GM19025 (cell line): ENCODE results near the gene ATF5.

Experiments used
- ATAC-seq: cut with Tn5 transposase; IDR thresholded peaks from one replicate; pipeline ENCODE4 v1.9.1; 2021; ENCODE audit warnings: mild to moderate bottlenecking, low read depth, moderate library complexity; ENCODE audit not compliant: unreplicated experiment

The ATF5 gene

DNA sequence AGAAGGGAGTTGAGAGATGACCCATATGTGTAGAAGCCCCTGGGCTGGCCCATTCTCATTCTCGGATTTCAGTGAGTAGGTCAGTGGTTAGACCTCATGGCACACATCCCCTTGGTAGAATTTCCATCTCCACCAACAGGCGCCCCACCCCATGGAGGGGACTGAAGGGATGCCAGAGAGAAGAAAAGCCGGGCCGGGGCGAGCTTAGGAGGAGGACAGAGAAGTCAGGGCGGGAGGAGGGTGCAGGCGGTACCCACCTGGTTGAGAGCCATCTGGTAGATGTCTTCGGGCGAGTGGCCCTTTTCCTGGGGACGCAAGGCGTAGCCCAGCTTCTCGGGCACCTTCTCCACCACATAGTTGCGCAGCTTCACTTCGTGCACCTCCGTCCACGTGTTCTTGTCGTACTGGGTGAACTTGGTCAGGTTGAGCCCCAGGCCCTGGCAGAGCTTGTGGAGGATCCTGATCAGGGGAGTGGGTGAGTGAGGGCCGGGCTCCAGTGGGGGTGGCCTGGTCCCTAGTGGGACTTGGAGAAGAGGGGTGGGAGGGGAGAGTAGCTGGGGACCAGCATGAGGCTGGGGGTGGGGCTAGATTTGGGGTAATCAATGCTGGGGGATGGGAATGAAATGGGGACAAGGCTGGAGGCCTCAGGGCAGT is 34.9 kb upstream of the ATF5 start:
- no peak for ATAC-seq

DNA sequence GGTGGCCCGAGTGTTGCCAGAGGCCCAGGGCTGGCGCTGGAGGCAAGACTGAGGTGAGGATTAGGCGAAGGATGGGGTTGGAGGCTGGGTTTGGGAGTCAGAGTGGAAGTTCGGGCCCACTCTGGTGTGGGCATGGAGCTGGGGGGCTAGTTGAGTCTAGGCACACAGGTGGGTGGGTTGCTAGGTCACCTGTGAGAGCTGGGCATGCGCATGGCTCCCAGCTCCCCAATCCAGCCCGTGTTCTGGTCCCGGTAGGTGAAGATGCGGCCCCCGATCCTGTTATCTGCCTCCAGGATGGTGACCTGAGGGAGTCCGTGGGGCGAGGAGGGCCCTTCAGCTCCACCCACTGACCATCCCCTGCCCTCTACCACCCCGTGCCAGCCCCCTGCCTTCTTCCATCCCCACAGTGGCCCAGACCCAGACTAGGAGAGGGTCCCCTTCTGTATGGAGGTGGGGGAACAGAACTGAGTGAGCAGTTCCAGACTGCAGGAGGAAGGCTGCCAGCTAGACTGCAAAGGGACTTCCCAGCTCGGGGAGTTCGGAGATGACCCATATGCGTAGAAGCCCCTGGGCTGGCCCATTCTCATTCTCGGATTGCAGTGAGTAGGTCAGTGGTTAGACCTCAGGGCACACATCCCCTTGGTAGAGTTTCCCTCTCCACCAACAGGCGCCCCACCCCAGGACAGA is 34.0 kb upstream of the ATF5 start:
- ATAC-seq, result no peak

DNA sequence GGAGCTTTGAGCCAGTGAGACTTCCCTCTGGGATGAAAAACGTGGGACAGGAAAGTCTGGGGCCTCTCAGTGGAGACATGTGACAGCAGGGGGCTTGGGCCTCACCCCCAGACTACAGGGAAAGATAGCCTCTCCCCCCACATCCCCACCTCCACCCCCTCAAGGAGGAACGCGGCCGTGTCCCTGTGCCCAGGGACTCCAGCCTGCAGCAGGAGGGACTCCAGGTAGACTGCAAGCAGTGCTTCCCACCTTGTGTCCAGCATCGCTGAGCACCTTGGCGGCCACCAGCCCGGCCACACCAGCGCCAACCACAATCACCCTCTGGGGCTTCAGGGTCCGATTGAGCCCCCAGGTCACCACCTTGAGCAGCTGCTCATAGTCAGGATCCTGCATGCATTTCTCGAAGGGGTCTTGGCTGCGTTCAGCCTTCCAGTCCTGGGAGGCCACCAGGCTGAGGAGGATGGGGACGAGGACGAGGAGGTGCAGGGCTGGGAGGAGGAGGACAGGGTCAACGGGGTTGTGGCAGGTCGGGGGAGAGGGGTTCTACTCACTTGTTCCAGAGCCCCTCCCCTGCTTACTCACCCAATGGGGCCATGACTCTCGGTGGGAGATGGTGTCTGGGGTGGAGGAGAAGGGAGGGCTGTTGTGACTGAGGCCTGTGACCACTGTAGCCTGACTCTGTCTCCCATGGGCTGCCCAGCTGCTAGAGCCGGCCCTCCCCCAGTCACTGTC is 33.3 kb upstream of the ATF5 start:
- no peak for ATAC-seq

DNA sequence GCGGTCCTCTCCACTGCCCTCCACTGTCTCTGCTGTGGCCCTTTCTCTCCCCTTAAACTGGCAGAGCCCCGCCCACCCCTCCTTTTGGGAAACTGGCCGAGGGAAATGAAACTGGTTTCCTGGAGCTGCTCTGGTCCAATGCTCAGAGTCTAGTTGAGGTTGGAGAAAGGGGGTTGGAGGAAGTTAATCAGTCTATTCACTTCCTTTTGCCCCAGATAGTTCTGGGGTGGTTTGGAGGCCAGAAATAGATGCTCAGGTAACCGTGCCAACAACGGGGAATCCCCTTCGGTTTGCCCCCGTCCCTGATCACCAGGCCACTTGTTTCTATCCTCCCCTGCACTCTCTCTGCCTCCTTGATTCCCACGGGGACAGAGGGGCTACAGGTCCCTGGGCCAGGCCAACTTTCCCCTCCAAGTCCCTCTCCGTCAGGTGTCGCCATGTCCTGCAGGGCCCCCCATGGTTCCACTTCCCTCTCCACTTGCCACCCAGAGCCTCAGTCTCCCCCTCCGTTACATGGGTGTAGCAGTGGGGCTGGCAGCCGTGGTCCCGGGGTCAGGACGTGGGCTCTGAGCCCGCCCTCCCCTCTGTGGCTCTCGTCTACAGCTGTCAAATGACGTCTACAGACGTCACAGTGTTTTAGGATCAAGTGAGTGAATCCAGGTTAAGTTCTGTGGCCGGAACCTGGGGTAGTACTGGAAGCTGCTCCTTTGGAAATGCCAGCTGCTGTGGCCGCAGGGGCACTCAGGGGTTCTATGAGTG is 32.0 kb upstream of the ATF5 start, which contains the start of gene IL4I1:
IL4I1 (minus strand) TSS at position 25 of the 759 bp plus-strand sequence. CDS start 727 bp downstream, outside the sequence.
- ATAC-seq, result peak; percentile 41

DNA sequence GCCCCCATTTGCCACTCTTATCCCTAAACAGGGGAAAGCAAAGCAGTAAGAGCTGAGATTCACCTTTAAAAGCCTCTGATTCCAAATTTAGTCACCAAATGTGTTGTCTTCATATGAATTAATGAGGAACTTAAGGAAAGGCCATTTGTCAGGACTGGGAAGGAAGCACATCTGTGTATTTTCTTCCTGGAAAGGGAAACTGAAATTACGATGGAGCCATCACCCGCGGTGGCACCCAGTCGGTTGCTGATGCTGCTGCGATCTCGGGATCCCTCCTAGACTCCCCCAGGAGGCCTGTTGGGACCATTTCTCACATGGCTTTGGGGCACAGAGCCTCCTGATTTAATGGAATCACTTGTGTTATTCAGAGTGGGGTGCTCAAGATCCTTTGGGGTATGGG is 24.9 kb upstream of the ATF5 start:
- no peak for ATAC-seq

DNA sequence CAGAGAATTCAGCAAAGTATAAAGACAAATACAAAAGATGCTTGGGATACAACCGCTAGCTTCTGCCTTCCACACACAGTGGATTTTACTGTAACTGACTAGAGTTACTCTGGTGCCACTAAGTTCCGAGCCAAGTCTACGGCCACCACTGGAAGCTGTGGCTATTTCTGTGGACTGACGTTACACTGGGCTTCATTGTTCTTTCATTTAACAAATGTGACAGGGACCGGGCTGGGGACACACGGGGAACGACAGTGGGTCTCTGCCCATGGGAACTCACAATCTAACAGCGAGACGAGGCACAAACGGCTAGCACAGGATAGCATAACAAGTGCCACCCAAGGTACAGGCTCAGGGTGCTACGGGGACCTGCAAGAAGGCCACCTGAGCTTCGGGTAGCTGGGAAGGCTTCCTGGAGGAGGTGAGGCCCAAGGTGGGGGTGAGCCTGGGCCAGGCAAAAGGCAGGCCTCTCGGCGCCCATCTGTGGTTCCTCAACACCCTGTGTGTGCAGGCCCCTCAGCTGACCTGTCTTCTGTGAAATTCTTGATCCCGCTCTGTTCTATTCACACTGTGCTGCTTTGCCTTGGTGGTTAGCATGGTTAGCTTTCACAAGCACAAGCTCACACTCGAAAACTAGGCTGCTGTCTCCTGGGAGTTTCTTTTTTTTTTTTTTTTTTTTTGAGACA is 22.0 kb upstream of the ATF5 start:
- ATAC-seq, result no peak

DNA sequence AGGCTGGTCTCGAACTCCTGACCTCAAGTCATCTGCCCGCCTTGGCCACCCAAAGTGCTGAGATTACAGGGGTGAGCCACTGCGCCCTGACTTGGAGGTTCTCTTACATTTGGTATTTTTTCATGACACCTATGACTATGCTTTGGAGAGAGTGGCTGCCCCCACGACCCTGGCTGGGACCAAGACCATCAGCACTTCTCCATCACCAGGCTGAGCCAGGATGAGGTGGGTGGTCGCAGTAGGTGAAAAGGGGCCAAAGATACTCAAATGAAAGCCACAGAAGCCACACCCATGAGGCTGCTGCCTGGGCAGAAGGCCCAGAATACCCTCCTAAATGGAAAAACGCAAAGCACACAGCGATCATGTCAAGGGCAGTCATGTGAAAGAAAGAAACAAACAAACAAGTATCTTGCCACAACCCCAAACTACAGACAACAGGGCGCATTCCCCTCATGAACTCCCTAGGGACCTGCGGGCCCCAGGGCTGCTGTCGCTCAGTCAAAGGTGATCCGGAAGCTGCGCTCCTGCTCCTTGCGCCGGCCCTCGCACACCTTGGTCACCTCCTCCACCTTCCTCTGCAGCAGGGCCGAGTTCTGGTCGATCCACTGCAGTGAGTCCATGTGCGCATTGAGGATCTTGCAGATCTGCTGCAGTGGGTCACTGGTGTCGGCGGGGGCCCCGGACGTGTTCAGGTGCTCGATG is 21.1 kb upstream of the ATF5 start:
- ATAC-seq, result no peak

DNA sequence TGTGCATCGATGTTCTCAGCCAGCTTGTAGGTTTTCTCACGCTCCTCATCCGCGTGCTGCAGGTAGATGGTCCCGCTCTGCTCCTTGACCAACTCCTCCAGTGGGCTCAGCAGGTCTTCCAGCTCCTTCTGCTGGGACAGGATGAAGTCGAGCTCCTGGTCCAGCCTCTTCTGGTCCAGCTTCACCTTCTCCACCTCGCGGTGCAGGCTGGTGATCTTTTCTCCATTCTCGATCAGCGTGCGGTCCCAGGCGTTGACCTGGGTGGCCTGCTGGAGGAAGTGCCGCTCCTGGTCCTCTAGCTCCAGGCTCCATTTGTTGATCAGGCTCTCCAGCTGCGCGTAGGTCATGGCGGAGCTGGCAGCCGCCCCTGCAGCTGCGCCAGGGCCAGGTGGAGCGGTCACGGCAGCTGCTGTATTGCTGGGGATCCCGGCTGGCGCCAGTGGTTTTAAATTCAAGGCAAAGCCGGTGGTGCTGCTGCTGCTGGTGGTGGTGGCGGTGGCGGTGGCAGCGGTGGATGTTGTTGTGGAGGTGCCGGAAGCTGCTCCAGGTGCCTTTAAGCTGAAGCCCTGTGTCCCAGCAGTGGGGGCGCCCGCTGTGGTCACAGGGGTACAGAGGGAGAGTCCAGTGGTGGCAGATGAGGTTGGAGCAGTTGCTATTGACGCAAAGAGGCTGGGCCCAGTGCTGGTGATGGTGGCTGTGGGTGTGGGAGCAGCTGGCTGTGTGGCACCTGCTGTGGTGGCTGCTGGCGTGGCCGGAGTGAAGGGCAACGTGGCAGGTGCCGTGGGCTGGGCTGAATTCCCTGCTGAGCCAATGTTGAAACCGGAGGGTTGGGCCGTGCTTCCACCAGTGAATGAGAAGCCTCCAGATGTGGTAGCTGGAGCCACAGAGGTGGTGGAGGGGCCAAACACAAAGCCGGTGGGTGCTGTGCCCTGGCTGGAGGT is 20.3 kb upstream of the ATF5 start:
- ATAC-seq, result no peak

DNA sequence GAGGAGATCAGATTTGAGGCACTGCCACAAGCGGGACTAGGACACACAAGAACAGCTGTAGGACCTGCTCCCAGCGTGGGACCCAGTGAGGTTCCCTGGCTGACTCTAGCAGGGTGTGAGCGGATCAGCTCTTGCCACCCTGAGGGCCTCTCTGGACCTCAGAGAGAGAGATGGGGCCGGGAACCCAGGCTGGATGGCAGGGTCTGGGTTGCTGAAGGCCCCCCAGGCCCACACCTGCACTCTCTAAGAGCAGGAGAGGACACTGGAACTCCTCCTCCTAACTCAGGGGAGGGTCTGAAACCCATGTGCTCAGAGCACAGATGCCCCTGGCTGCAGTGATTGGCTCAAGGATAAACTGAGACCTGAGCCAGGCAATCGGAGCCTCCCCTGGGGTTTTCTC is 18.8 kb upstream of the ATF5 start:
- ATAC-seq, result no peak

DNA sequence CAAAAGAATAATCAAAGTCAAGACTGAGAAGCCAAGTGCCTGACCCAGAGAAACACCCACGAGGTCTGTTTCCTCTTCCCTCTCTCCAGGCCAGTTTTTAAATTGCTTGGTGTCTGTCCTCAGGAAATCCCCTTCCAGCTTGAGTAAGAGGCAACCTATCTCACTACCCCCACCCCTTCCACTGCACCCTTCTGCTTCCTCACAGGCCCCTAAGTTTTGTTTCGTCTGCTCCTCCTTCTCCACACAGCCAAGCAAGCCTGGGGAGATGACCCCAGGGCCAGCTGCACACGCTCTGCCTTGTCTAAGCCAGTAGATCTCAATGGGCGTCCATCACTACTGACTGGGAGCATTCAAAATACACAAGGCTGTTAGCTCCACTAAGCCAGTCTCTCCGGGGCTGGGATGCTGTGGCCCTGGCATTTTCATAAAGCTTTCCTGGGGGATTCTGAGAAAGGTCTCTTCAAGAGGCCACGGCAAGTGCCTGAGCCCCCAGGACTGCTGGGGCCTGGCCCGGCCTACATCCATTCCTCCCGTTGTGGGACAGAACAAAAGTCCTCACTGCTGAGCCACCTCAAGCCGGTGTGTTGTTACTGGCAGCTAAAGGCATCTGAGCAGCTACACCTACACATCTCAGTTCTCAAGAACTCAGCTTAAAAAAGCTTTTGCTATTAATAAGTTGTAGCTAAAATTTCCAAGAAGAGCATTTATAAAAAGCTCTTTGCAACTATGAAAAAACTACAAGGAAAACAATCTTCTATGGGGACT is 17.4 kb upstream of the ATF5 start:
- ATAC-seq, result no peak

DNA sequence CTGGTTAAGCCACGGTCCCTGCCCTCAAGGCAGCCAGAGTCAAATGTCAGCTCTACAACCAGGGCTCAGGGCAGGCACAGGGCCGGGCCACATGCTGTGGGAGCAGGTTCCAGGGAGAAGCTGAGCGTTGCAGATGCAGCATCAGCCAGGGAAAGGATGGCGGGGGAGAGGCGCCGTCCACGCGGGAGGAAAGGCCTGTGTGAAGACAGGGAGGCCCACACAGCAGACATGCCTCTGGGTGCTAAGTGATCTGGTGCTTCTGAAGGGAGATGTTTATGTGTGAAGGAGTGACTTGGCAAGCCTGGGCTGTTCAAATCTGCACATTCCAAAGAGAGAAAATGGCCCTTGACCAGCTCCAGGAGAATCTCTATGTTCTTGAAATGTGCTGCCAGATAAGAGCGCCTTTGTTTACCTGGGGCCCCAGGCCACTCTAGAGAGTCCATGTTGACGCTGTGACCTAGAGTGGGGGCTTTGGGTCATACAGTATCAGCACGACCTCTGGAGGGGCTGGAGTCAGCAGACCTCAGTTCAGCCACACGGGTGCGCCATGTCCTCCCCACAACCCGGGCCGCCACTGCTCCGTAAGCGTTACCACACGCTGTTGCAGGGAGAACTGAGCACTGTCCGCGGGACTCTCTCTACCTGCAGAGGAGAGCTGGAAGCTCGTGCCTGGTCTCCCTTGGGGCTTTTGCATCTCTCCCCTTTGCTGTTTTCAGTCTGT is 15.9 kb upstream of the ATF5 start:
- ATAC-seq, result no peak

DNA sequence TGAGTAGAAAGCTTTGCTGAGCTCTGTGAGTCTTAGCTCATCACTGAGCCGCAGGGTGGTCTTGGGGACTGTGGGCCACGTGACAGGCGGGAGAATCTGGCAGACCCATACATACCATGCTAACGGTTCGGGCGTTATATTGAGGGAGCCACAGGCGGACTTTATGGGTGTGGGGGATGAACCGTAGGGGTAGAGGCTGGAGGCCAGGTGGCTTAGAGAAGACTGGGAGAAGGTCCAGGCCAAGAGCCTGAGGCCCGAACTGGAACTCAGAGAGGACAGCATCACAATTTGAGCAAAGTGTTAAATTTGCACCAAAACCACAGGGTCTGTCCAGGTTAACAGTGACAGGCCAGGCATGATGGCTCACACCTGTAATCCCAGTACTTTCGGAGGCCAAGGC is 15.3 kb upstream of the ATF5 start:
- no peak for ATAC-seq

DNA sequence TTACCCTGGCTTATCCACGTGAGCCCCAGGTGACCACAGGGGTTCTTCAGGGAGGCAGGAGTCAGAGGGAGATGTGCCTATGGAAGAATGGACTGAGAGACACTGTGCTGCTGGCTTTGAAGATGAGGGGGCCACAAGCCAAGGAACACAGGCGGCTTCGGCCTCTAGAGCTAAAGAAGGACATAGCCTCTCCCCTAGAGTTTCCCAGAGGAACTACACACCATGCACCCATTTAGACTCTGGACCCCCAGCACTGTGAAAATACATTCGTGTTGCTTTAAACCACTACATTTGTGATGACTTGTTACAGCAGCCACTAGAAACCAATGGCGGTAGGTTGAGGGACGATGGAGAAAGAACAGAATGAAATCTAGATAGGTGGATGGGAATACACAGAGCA is 13.7 kb upstream of the ATF5 start:
- ATAC-seq, result no peak

DNA sequence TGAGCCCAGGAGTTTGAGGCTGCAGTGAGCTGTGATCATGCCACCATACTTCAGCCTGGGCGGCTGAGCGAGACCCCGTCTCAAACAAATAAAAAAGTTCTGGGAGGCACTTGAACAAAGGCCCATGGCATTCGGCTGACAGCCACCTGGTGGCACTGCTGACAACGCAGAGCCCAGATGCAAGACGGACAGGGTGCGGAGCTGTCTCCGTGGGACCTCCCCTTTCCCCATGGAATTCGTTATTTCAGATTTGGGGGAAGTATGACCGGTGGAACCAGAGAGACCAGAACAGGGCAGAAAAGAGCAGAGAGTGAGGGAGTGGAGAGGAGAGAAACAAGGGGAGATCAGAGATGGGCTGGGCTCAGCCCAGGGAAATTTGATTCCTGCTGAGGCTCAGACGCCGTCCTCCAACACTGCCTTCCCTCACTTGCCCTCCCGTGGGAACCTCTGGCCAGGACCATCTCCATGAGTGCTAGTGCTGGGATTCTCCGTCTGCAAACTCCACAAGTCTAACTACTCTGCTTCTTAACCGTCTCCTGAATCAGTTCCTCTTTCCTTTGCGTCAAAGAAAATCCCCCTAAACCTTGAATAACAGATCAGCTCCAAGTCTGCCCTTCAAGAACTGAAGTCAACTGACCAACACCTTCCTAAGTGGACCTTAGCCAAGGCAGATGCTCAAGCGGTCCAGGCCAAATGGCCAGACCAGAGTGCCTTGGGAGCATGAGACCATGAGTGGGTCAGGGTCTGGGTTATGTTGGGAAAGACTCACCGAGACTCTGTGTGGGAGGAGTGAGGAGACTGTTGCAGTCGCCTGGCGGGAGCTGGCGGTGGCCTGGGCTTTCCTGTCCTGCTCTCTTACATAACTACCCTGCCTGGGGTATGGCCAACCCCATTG is 11.9 kb upstream of the ATF5 start:
- no peak for ATAC-seq

DNA sequence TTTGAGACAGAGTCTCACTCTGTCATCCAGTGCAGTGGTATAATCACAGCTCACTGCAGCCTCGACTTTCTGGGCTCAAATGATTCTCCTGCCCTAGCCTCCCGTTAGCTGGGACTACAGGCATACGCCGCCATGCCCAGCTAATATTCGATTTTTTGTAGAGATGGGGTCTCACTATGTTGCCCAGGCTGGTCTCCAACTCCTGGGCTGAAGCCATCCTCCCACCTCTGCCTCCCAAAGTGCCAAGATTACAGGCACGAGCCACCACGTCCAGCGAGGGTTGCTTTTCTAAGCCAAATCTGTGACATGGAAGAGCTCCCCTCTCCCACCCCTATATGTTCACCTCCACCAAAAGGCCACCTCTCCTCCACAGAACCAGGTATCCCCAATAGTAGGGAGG is 10.9 kb upstream of the ATF5 start:
- ATAC-seq, result no peak

DNA sequence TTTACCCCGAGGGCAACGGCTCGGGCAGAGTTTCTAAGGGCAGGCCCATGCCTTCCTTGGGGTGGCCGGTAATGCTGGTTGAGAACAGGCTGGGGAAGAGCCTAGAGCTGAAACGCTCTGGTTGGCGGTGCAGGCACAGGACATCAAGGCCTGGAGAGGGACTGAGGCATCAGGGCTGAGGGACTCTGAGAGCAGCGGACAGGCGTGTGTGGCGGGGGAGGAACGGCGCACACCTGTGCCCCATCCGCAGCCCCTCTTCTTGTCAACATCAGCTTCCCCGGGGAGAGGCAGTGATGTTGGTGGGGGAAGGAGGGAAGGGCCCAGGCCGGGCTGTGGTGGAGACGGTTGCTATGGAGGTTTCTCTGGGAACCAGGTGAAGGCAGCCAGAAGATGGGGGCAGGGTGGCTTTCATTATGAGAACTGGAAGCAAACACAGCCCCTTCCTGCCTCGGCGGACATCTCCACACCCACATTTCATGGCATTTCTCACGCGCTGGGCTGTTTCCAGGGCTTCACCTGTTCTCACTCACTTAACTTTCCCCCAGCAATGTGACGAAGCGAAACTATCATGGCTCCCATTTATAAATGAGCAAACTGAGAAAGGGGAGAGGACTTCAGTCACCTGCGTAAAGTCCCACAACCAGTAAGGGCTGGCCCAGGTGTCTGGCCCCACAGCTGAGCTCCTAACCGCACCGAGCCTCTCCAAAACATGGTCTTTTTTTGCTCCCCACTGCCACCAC is 8.2 kb upstream of the ATF5 start:
- no peak for ATAC-seq
